ENCODE results near the gene ANKS1A. TPM values are rescaled to one million over a fixed set of nuclear protein-coding genes. Genes with fewer than 3 reads are reported as not detected.

The ANKS1A gene
- total RNA-seq, 4 donors from 2014 or later, result 12.1 to 31.8 (median 24.1) TPM

DNA sequence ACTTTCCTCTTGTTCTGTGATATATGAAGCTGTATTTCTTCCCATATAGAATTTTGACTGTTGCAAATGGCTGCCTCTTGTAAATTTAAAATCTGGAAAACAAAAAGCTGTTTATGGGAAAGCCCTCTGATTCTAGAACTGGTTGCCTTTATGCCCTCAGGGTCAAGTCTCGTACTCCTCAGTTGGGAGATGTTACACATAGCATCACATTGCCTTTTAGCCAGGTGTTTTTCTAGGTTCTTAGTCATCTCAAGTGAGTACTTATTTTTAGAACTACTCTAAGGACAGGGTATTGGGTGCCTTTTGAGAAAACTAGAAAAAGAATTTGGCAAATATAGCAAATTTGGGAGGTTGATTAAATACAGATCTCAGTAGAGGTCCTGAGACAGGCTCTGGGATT is 58.5 kb downstream of the ANKS1A start:
- intact Hi-C loops (cut with DNase I; ENCODE audit: low total_unique reads), result no loop called here
- no peak overlapping the region for H3K27ac ChIP-seq

DNA sequence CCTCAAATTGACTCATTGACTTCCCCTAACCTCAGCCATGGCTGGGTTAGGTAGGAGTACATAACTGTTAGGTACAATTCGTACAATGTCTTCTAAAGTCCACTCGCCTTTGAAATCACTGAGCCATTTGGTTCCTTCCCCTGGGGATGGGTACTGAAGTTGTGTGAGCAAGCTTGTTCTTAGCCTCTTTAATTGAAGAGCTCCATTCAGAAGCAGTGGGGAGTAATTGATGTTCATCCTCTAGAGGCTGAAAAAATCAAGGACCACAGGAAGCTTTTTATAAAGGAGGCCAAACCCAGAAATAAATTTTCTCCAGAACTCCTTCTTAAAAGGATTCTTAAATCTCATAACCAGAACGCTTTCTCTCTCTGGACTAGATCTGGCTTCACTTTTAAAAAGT is 60.6 kb downstream of the ANKS1A start:
- TF ChIP-seq, protein P1, sequence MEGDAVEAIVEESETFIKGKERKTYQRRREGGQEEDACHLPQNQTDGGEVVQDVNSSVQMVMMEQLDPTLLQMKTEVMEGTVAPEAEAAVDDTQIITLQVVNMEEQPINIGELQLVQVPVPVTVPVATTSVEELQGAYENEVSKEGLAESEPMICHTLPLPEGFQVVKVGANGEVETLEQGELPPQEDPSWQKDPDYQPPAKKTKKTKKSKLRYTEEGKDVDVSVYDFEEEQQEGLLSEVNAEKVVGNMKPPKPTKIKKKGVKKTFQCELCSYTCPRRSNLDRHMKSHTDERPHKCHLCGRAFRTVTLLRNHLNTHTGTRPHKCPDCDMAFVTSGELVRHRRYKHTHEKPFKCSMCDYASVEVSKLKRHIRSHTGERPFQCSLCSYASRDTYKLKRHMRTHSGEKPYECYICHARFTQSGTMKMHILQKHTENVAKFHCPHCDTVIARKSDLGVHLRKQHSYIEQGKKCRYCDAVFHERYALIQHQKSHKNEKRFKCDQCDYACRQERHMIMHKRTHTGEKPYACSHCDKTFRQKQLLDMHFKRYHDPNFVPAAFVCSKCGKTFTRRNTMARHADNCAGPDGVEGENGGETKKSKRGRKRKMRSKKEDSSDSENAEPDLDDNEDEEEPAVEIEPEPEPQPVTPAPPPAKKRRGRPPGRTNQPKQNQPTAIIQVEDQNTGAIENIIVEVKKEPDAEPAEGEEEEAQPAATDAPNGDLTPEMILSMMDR (IDR thresholded peaks at IDR 0.05), result no peak
- no peak for TF ChIP-seq POLR2A (IDR thresholded peaks at IDR 0.05)
- no peak for DNase-seq
- no peak overlapping the region for H3K4me3 ChIP-seq
- H3K4me1 ChIP-seq, result no peaks in the 10 kb centered on the region
- no peaks in the 10 kb centered on the region for H3K36me3 ChIP-seq
- H3K9me3 ChIP-seq, result no peaks in the 10 kb centered on the region
- intact Hi-C loops (cut with DNase I; ENCODE audit: low total_unique reads), result no loop called here
- H3K27ac ChIP-seq, result no peak overlapping the region
- no peaks in the 10 kb centered on the region for H3K27me3 ChIP-seq

More for the DNA sequence above, 58.5 kb downstream of the ANKS1A start:
- H3K27me3 ChIP-seq, result no peaks in the 10 kb centered on the region
- no peaks in the 10 kb centered on the region for H3K9me3 ChIP-seq
- H3K36me3 ChIP-seq, result no peaks in the 10 kb centered on the region
- TF ChIP-seq, protein P1 (IDR thresholded peaks at IDR 0.05), result no peak
- no peak for TF ChIP-seq POLR2A (IDR thresholded peaks at IDR 0.05)
- no peaks in the 10 kb centered on the region for H3K4me1 ChIP-seq
- DNase-seq, result no peak
- H3K4me3 ChIP-seq, result no peak overlapping the region

GRCh38 chr6:34950849-34951248 is 61.8 kb downstream of the ANKS1A start:
- intact Hi-C loops (cut with DNase I; ENCODE audit: low total_unique reads), result no loop called here
- Histone ChIP-seq H3K4me3 (no peak overlapping the region), H3K36me3 (no peaks in the 10 kb centered on the region), H3K9me3 (no peaks in the 10 kb centered on the region), H3K27me3 (no peaks in the 10 kb centered on the region), H3K4me1 (no peaks in the 10 kb centered on the region), H3K27ac (no peak overlapping the region)
- no peak for DNase-seq
- no peak for TF ChIP-seq POLR2A (IDR thresholded peaks at IDR 0.05)
- TF ChIP-seq, protein P1 (IDR thresholded peaks at IDR 0.05), result no peak

DNA sequence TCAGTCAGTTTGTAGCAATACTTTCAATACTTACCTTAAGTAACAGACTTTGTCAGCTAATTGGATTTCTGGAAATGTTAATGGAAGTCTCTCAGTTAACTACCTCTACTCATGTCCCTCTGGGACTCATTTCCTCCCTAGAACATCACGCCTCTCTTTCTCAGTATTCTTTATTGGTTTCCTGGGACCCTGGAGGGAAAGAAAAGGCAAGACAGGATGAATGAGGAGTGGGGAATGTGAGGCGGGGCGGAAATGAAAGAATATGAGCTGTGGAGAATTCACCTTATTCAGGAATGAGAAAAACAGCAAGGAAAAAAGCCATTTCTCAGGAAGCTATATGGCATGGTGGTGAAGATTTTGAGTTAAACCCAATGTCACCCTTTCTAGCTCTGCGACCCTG is 62.7 kb downstream of the ANKS1A start:
- Histone ChIP-seq H3K36me3 (no peaks in the 10 kb centered on the region), H3K9me3 (no peaks in the 10 kb centered on the region), H3K27ac (no peak overlapping the region), H3K27me3 (no peaks in the 10 kb centered on the region), H3K4me3 (no peak overlapping the region), H3K4me1 (no peaks in the 10 kb centered on the region)
- TF ChIP-seq POLR2A (IDR thresholded peaks at IDR 0.05), result no peak
- DNase-seq, result no peak
- intact Hi-C loops (cut with DNase I; ENCODE audit: low total_unique reads), result no loop called here

DNA sequence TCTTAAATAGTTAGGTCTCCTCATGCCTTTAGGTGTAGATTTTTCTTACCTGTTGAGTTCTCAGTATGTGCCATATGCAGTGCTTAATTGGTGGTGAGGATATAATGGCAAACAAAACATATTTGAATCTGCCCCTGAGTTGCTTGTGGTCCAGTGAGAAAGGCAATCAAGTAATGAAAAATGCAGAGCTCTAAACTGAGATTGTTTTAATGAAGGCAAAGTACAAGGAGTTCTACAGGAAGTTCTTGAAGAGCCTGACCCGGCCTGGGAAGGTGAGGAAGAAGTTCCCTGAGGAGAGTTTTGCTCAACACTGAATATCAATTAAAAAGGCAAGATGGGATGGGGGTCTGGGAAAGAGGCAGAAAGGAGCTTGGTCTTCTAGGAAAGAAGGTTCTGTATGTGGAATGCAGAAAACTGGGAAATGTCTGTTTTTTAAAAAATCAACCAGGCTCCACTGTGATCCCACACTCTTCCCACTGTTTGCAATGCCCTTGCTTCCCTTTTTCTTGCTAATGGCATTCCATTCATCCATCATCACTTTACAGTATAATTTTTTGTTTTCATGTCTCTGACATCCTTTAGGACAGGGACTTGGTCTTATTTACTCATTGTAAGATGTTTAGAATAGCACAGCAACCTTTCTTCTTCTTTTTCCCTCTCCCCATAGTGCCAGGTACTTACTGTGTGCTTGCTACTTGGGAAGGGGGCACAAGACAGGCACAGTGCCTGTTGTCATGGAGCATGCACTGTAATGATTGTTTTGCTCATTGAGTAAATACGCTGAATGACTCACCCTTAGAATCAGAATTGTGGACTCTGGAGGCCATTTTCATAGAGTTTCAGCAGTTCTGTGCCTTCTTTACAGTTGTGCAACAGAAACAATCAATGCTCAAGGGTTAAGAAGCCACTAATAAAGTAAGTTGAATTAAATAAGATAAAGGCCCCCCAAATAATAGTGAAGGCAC is 64.3 kb downstream of the ANKS1A start:
- intact Hi-C loops (cut with DNase I; ENCODE audit: low total_unique reads), result no loop called here
- DNase-seq, result no peak
- H3K27me3 ChIP-seq, result no peaks in the 10 kb centered on the region
- no peaks in the 10 kb centered on the region for H3K9me3 ChIP-seq
- no peak overlapping the region for H3K4me3 ChIP-seq
- TF ChIP-seq POLR2A (IDR thresholded peaks at IDR 0.05), result no peak
- TF ChIP-seq, protein P1 (IDR thresholded peaks at IDR 0.05), result no peak
- H3K27ac ChIP-seq, result no peak overlapping the region
- H3K4me1 ChIP-seq, result peaks cover 0 to 5% of the 10 kb centered on the region in 2 donors
- no peaks in the 10 kb centered on the region for H3K36me3 ChIP-seq
